Heart left ventricle (tissue), 16 donors: ENCODE measurements around the gene NUP35. TPM values are rescaled to one million over a fixed set of nuclear protein-coding genes. Genes with fewer than 3 reads are reported as not detected.

ENCODE experiments used
- ATAC-seq, 4 donors: fragments of 200-7000 bp; cut with Tn5 transposase; one replicate each; pipeline ENCODE4 v1.9.1; 2020 to 2022; ENCODE audit warnings: moderate library complexity in 4 of 4, mild to moderate bottlenecking in 3 of 4, moderate number of reproducible peaks in 1 of 4
- DNase-seq, 5 donors: peaks; one replicate each; pipeline ENCODE4 v3.0.0-alpha.2; 2020
- H3K27ac ChIP-seq, 12 donors: fragments of 200-600 bp; sonication (generic) in 4 of 12; one replicate each; pipeline versions ENCODE4 v1.5.0 to v1.8.0; 2016 to 2022; ENCODE audit warnings: mild to moderate bottlenecking in 2 of 12
- H3K27me3 ChIP-seq, 9 donors: fragments of 200-600 bp; sonication (generic) in 2 of 9; one replicate each; pipeline versions ENCODE4 v1.5.1 to v1.8.0; 2016 to 2022; ENCODE audit warnings: mild to moderate bottlenecking in 3 of 9
- H3K36me3 ChIP-seq, 9 donors: fragments of 200-600 bp; sonication (generic) in 2 of 9; one replicate each; pipeline versions ENCODE4 v1.5.0 to v1.8.0; 2018 to 2022; ENCODE audit warnings: mild to moderate bottlenecking in 2 of 9
- H3K4me1 ChIP-seq, 12 donors: fragments of 200-600 bp; sonication (generic) in 4 of 12; one replicate each; pipeline versions ENCODE4 v1.5.0 to v1.8.0; 2016 to 2022; ENCODE audit warnings: mild to moderate bottlenecking in 3 of 12
- H3K4me3 ChIP-seq, 12 donors: fragments of 200-600 bp; sonication (generic) in 4 of 12; one replicate each; pipeline versions ENCODE4 v1.5.0 to v1.8.0; 2017 to 2022; ENCODE audit warnings: mild to moderate bottlenecking in 9 of 12, moderate library complexity in 4 of 12
- H3K9me3 ChIP-seq, 12 donors: fragments of 200-600 bp; sonication (generic) in 4 of 12; one replicate each; pipeline versions ENCODE4 v1.5.0 to v1.8.0; 2016 to 2022; ENCODE audit warnings: mild to moderate bottlenecking in 1 of 12
- POLR2A ChIP-seq, 2 donors: fragments of 450-650 bp; IDR thresholded peaks; one replicate each; pipeline ENCODE4 v1.6.1; 2017; ENCODE audit warnings: antibody characterized with exemption in 2 of 2, mild to moderate bottlenecking in 2 of 2, moderate library complexity in 2 of 2
- WGBS, 4 donors: extraction: QIAGEN DNeasy Blood & Tissue Kit in 2 of 4; methylation state at CpG; one replicate each; pipeline versions ENCODE4 v1.1.5 to v1.1.7; 2013 to 2018; 5-methylcytosine and 5-hydroxymethylcytosine counted together
- intact Hi-C, 10 donors: fragments of 100-400 bp; cut with DNase I; formaldehyde crosslinking; loops; one replicate each; pipeline versions ENCODE4 v1.11.1 to v1.14.2; 2022
- polyA plus RNA-seq, 2 donors: library from polyadenylated mRNA; stranded (reverse); fragments of 200-250 nt; gene quantifications; one replicate each; pipeline ENCODE4 v1.2.3, GENCODE V29; 2013
- total RNA-seq, 9 donors: library from RNA; depleted of rRNA in 2 of 9; stranded (reverse); fragments of >200 nt in 2 of 9; fragmentation: NEBNext Ultra II Directional in 3 of 9; extraction: Animal tissue kit (Norgen Biotek cat#: 25700) in 3 of 9; gene quantifications; one replicate each; pipeline versions ENCODE4 v1.1.0 to v1.2.4, GENCODE V29; 2016 to 2023
- TF ChIP-seq, protein P1 (sequence below), 12 donors: fragments of 200-600 bp; sonication (generic) in 4 of 12; IDR thresholded peaks; one replicate each; pipeline versions ENCODE4 v1.5.0 to v1.8.0; 2018 to 2022; ENCODE audit warnings: antibody characterized with exemption in 12 of 12, mild to moderate bottlenecking in 5 of 12
- donor health status: ischemic (EF 13 %, LVEDD 7.1; RV severe dilation, severe dysfunction).
- donor health status: healthy with polysubstance abuse.
- donor health status: DM: no; HTN: yes; CAD: no.
- donor health status: DM: no; HTN: no; CAD: no.
- donor health status: ischemic (EF 25% LVEDD 6.9; RV normal size, moderate dysfunction).
- donor health status: ischemic (EF 25% LVEDD 5.7; RV mildly dilated, moderate dysfunction).
- donor health status: healthy.
- donor health status: DM: yes; HTN: yes; CAD: no.
- donor health status: ischemic (EF 35%, LVEDD 5.7; RV mildly dilated, moderate dysfunction).
- donor health status: nonischemic (EF 11% LVEDD 7.7; RV severe dilation, severe dysfunction).
- donor health status: DM: yes; HTN: yes; CAD: no.
- donor health status: PGD.
- donor health status: ischemic (EF 29% LVEDD 5.4; RV normal size, mild dysfunction).
- donor health status: nonischemic (EF 23%, LVEDD 6.1; RV moderate dilation, normal function).

Gene NUP35
- total and polyA plus RNA-seq, 11 donors: 5.4 to 14.4 (median 8.0) TPM

DNA sequence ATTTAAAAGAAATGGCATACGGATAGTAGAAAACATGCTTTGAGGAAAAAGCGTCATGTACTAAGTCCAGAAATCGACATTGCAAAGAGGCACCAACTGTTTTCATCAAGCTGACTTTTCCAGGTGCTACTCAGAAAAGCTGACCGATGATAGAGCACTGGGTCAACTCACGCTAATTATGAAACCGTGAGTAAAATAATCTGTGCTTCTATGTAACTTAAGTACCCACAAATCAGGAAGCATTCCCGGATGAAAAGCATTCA is 353 bp upstream of the NUP35 start:
- DNase-seq: no peak
- H3K9me3 ChIP-seq: no peaks in the 10 kb centered on the region
- intact Hi-C loops: loop anchor here in 7 of 10 donors (1.0 to 10.0 kb wide), 7 partner anchors 42 to 89 kb away; partner anchors contain the start of genes DUSP19 (in 5 of the 7) and NCKAP1 (in 2 of the 7)
- peaks cover 0 to 5% (median 1%) of the 10 kb centered on the region in 9 donors for H3K36me3 ChIP-seq
- no peaks in the 10 kb centered on the region for H3K27me3 ChIP-seq
- peak; percentile 35 to 49 (median 46) for ATAC-seq
- peak overlapping the region; percentile 11 to 88 (median 78) for H3K27ac ChIP-seq
- peaks cover 0 to 25% (median 11%) of the 10 kb centered on the region in 12 donors for H3K4me1 ChIP-seq
- 0 to 1% (median 1%) methylated on average over 7 of the region's 7 CpGs for WGBS, 4 donors
- peak overlapping the region; percentile 67 to 91 (median 77) for H3K4me3 ChIP-seq
- TF ChIP-seq POLR2A (IDR thresholded peaks at IDR 0.05): peak in 1 of 2 donors; percentile 37
- TF ChIP-seq, protein P1, sequence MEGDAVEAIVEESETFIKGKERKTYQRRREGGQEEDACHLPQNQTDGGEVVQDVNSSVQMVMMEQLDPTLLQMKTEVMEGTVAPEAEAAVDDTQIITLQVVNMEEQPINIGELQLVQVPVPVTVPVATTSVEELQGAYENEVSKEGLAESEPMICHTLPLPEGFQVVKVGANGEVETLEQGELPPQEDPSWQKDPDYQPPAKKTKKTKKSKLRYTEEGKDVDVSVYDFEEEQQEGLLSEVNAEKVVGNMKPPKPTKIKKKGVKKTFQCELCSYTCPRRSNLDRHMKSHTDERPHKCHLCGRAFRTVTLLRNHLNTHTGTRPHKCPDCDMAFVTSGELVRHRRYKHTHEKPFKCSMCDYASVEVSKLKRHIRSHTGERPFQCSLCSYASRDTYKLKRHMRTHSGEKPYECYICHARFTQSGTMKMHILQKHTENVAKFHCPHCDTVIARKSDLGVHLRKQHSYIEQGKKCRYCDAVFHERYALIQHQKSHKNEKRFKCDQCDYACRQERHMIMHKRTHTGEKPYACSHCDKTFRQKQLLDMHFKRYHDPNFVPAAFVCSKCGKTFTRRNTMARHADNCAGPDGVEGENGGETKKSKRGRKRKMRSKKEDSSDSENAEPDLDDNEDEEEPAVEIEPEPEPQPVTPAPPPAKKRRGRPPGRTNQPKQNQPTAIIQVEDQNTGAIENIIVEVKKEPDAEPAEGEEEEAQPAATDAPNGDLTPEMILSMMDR (IDR thresholded peaks at IDR 0.05): no peak

DNA sequence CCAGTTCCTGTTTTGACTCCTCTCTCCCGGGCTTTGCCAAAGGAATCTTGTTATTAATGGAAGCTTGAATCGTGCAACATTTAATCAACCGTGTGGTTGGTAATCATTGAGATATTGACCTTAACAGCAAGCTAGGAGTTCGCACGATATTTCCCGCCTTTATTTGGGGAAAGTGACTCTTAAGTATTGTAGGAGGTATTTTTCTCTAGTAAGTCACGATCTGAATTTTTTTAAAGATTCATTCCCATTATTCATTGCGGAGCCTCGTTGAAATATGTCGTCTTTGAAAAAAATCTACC is 663 bp downstream of the NUP35 start:
- intact Hi-C loops: loop anchor here in 7 of 10 donors (1.0 to 10.0 kb wide), 7 partner anchors 43 to 90 kb away; partner anchors contain the start of genes DUSP19 (in 5 of the 7) and NCKAP1 (in 2 of the 7)
- 0 to 1% (median 1%) methylated on average over 10 of the region's 10 CpGs for WGBS, 4 donors
- Histone ChIP-seq H3K27ac (peak overlapping the region in 10 of 12 donors; percentile 62 to 88 (median 80)), H3K36me3 (peaks cover 0 to 15% (median 10%) of the 10 kb centered on the region in 9 donors), H3K9me3 (no peaks in the 10 kb centered on the region), H3K4me3 (peak overlapping the region; percentile 67 to 91 (median 77)), H3K4me1 (peaks cover 0 to 25% (median 11%) of the 10 kb centered on the region in 12 donors), H3K27me3 (no peaks in the 10 kb centered on the region)
- no peak for DNase-seq
- TF ChIP-seq, protein P1 (IDR thresholded peaks at IDR 0.05): no peak
- TF ChIP-seq POLR2A (IDR thresholded peaks at IDR 0.05): no peak
- ATAC-seq: no peak

DNA sequence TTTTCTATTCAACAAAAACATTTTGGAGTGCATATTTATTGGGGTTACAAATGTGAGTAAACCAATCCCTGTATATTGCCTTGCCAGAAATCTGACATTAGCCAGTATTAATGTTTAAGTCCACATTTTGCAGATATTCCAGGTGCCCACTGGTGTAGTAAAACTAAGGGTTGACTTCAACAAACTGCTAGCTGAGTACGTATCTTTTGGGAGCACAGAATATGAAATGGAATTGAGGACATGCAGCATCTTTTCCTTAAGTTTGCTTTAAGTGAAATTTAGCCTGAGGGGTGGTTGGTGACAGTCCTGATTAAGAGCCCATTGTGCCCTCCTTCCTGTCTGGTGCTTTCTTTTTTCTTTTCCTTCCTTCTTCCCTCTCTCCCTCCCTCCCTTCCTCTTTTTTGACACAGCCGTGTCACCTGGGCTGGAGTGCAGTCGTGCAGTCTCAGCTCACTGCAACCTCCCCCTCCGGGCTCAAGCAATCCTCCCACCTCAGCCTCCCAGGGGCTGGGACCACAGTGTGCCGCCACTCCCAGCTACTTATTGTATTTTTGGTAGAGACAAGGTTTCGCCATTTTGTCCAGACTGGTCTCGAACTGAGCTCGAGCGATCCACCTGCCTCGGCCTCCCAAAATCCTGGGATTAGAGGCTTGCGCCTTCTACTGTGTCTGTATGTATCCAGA is 1.6 kb downstream of the NUP35 start:
- Histone ChIP-seq H3K9me3 (no peaks in the 10 kb centered on the region), H3K27ac (no peak overlapping the region), H3K36me3 (peaks cover 0 to 23% (median 19%) of the 10 kb centered on the region in 9 donors), H3K4me1 (peaks cover 0 to 25% (median 11%) of the 10 kb centered on the region in 12 donors), H3K27me3 (no peaks in the 10 kb centered on the region), H3K4me3 (peak overlapping the region in 7 of 12 donors; percentile 67 to 91 (median 72))
- intact Hi-C loops: loop anchor here in 4 of 10 donors (2.0 to 10.0 kb wide), 3 partner anchors 45 to 91 kb away; partner anchors contain the start of genes DUSP19 (in 2 of the 4) and NCKAP1 (in 1 of the 4)
- ATAC-seq (no peak), DNase-seq (no peak)
- no peak for TF ChIP-seq POLR2A (IDR thresholded peaks at IDR 0.05)
- TF ChIP-seq, protein P1 (IDR thresholded peaks at IDR 0.05): no peak
- 78 to 83% (median 81%) methylated on average over 11 of the region's 11 CpGs for WGBS, 4 donors

DNA sequence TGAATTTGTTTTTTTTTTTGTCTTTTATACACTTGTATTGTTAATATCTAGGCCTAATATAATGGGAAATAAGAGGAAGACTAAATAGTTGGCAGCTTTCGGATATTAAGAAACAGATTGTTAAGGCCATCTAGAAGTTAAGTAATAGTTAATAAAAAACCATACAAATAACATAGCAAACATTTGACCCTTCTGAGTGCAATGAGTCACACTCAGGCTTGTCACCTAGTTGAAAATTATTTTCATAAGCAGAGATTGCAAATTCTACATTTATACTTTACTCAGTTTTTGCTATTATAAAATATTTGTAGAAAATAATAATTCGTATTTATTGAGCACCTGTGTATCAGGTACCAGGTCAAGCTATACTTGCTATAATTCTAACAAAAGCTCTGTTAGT is 2.4 kb downstream of the NUP35 start:
- WGBS, 4 donors: 93 to 98% (median 95%) methylated on average over 2 of the region's 2 CpGs
- H3K36me3 ChIP-seq: peaks cover 0 to 32% (median 21%) of the 10 kb centered on the region in 9 donors
- no peaks in the 10 kb centered on the region for H3K27me3 ChIP-seq
- intact Hi-C loops: loop anchor here in 1 of 10 donors (10.0 kb wide), 1 partner anchor 92 kb away; the partner anchor contains the start of gene NCKAP1
- ATAC-seq (no peak), DNase-seq (no peak)
- no peak overlapping the region for H3K4me3 ChIP-seq
- TF ChIP-seq POLR2A (IDR thresholded peaks at IDR 0.05): no peak
- TF ChIP-seq, protein P1 (IDR thresholded peaks at IDR 0.05): no peak
- no peaks in the 10 kb centered on the region for H3K9me3 ChIP-seq
- peaks cover 0 to 25% (median 11%) of the 10 kb centered on the region in 12 donors for H3K4me1 ChIP-seq
- H3K27ac ChIP-seq: no peak overlapping the region
